HepG2 (cell line): ENCODE measurements around the gene CLCN2. TPM values are rescaled to one million over a fixed set of nuclear protein-coding genes. Genes with fewer than 3 reads are reported as not detected.

Experiments
- ATAC-seq: fragments of 200-7000 bp; cut with Tn5 transposase; 3 replicates; pipeline ENCODE4 v1.9.1; 2020; ENCODE audit warnings: mild to moderate bottlenecking, moderate library complexity
- BruUV-seq: library from RNA; stranded (reverse); fragments of 400-500 nt; replicated peaks from 2 replicates; lab custom pipeline; 2021; lab: Mats Ljungman, UMichigan
- CTCF ChIA-PET: fragments of 300-600 bp; formaldehyde crosslinking; extraction: SDS; loops from one replicate; lab custom pipeline; 2021; ENCODE audit warnings: low total read pairs, inconsistent platforms, low intra/inter-chr PET ratio; lab: Yijun Ruan, JAX
- POLR2A ChIA-PET: fragments of 350-600 bp; sonication (Branson Sonifier 250); formaldehyde crosslinking; loops from one replicate; lab custom pipeline; 2020; ENCODE audit warnings: antibody characterized with exemption, inconsistent platforms; lab: Yijun Ruan, JAX
- DNase-seq: peaks from one replicate; pipeline ENCODE4 v3.0.0-alpha.2; 2015; ENCODE audit warnings: low spot score
- FAIRE-seq: peaks from 3 replicates; lab custom pipeline; 2011; peaks lifted over from hg19 to GRCh38; lab: Jason Lieb, UNC
- H2AFZ ChIP-seq: one replicate; pipeline ENCODE4 v1.6.1; 2011; ENCODE audit warnings: low read length, inconsistent platforms
- H3K27ac ChIP-seq: fragments of 300-600 bp; 3 replicates; pipeline ENCODE4 v1.8.0; 2011; ENCODE audit warnings: mixed run types, mild to moderate bottlenecking, mixed read lengths, low read length, inconsistent platforms; ENCODE audit not compliant: insufficient read depth; ENCODE audit errors: extremely low read length
- H3K27me3 ChIP-seq, 2 experiments: fragments of 200-600 bp in 1 of 2; 2 replicates in 1 of 2; 3 replicates in 1 of 2; pipeline versions ENCODE4 v1.6.0 to v1.8.0; 2011; ENCODE audit warnings: low read length in 2 of 2, mild to moderate bottlenecking in 2 of 2, moderate library complexity in 2 of 2, inconsistent platforms in 1 of 2; ENCODE audit not compliant: insufficient read depth in 2 of 2, control insufficient read depth in 1 of 2
- H3K36me3 ChIP-seq, 2 experiments: fragments of 200-600 bp in 1 of 2; replicated peaks in 1 of 2; 2 replicates in 1 of 2; 3 replicates in 1 of 2; pipeline versions ENCODE4 v1.5.1 to v1.8.0; 2011; ENCODE audit warnings: low read length in 2 of 2, inconsistent platforms in 1 of 2; ENCODE audit not compliant: insufficient read depth in 2 of 2, control insufficient read depth in 1 of 2
- H3K4me1 ChIP-seq: 2 replicates; pipeline ENCODE4 v1.5.1; 2012; ENCODE audit warnings: low read length, inconsistent platforms; ENCODE audit not compliant: insufficient read depth
- H3K4me2 ChIP-seq: 2 replicates; pipeline ENCODE4 v1.6.0; 2011; ENCODE audit warnings: low read depth, low read length, inconsistent platforms
- H3K4me3 ChIP-seq, 3 experiments: fragments of 200-600 bp in 1 of 3; sonication (generic), shearing (Covaris generic) in 1 of 3; replicated peaks in 1 of 3; 2 replicates each; pipeline ENCODE4 v1.5.1; 2011 to 2016; ENCODE audit warnings: low read length in 3 of 3, inconsistent platforms in 2 of 3, low read depth in 2 of 3, mild to moderate bottlenecking in 2 of 3, control low read depth in 1 of 3, mixed read lengths in 1 of 3; ENCODE audit not compliant: insufficient read depth in 1 of 3
- H3K79me2 ChIP-seq: one replicate; pipeline ENCODE4 v1.6.1; 2011; ENCODE audit warnings: low read length, inconsistent platforms; ENCODE audit not compliant: insufficient read depth
- H3K9ac ChIP-seq: 2 replicates; pipeline ENCODE4 v1.6.0; 2011; ENCODE audit warnings: mild to moderate bottlenecking, low read depth, low read length, inconsistent platforms; ENCODE audit not compliant: insufficient read depth
- H3K9me3 ChIP-seq: 2 replicates; pipeline ENCODE4 v1.5.1; 2012; ENCODE audit warnings: mild to moderate bottlenecking, low read length
- H4K20me1 ChIP-seq: 2 replicates; pipeline ENCODE4 v1.6.0; 2011; ENCODE audit warnings: inconsistent platforms, mild to moderate bottlenecking, low read length, moderate library complexity; ENCODE audit not compliant: insufficient read depth
- ARHGAP35 ChIP-seq: sonication (generic); formaldehyde crosslinking; IDR thresholded peaks from 2 replicates; pipeline ENCODE4 v1.9.0; 2022; ENCODE audit warnings: mild to moderate bottlenecking, inconsistent platforms, moderate library complexity, missing genetic modification reagents, borderline replicate concordance
- ARNT ChIP-seq: fragments of 450-650 bp; IDR thresholded peaks from 2 replicates; pipeline ENCODE4 v1.6.1; 2017
- KAT2B ChIP-seq: fragments of 150-350 bp; IDR thresholded peaks from 2 replicates; pipeline ENCODE4 v1.6.1; 2014; ENCODE audit warnings: low read depth, low read length, borderline replicate concordance
- KDM3A ChIP-seq: IDR thresholded peaks from 2 replicates; pipeline ENCODE4 v1.6.1; 2018; ENCODE audit warnings: low read depth, missing compliant biosample characterization
- NCOA1 ChIP-seq: sonication (generic); formaldehyde crosslinking; IDR thresholded peaks from 2 replicates; pipeline ENCODE4 v1.9.0; 2021; ENCODE audit warnings: missing genetic modification reagents
- NR2F2 ChIP-seq: IDR thresholded peaks from 2 replicates; pipeline ENCODE4 v1.6.1; 2012; ENCODE audit warnings: low read depth, inconsistent platforms, borderline replicate concordance
- PLRG1 ChIP-seq: fragments of 450-650 bp; conservative IDR thresholded peaks from 2 replicates; pipeline ENCODE4 v1.6.1; 2016
- RXRA ChIP-seq: sonication (generic); formaldehyde crosslinking; IDR thresholded peaks from 2 replicates; pipeline ENCODE4 v1.5.1; 2020; ENCODE audit warnings: missing genetic modification reagents
- SATB2 ChIP-seq: sonication (generic); formaldehyde crosslinking; IDR thresholded peaks from 2 replicates; pipeline ENCODE4 v1.5.0; 2020; ENCODE audit warnings: missing genetic modification reagents
- SMAD9 ChIP-seq: sonication (generic); formaldehyde crosslinking; IDR thresholded peaks from 2 replicates; pipeline ENCODE4 v1.5.1; 2020; ENCODE audit warnings: mild to moderate bottlenecking, missing genetic modification reagents
- SRSF1 ChIP-seq: fragments of 200-400 bp; formaldehyde crosslinking; optimal IDR thresholded peaks from 2 replicates; pipeline ENCODE3; 2017; ENCODE audit warnings: mild to moderate bottlenecking, low read depth, low read length, moderate library complexity
- TAF15 ChIP-seq: fragments of 200-400 bp; formaldehyde crosslinking; IDR thresholded peaks from one replicate; pipeline ENCODE4 v1.6.1; 2018; ENCODE audit warnings: mild to moderate bottlenecking, low read depth, low read length; ENCODE audit not compliant: poor library complexity, severe bottlenecking
- THAP11 ChIP-seq: IDR thresholded peaks from 2 replicates; pipeline ENCODE4 v1.6.1; 2016; ENCODE audit warnings: missing biosample characterization, missing genetic modification reagents
- YEATS4 ChIP-seq: sonication (generic); formaldehyde crosslinking; IDR thresholded peaks from 2 replicates; pipeline ENCODE4 v1.4.0; 2020; ENCODE audit warnings: missing genetic modification reagents, borderline replicate concordance
- ZNF451 ChIP-seq: sonication (generic); formaldehyde crosslinking; IDR thresholded peaks from 2 replicates; pipeline ENCODE4 v1.5.0; 2020; ENCODE audit warnings: mild to moderate bottlenecking, missing genetic modification reagents
- WGBS: methylation state at CpG from one replicate; pipeline ENCODE4 v1.1.6; 2017; ENCODE audit warnings: low lambda C conversion rate; 5-methylcytosine and 5-hydroxymethylcytosine counted together
- in situ Hi-C: cut with HindIII; loops from 2 replicates; pipeline ENCODE4 v1.10.0; 2017; ENCODE audit warnings: low pct_unique_long_range_greater_than_20kb; ENCODE audit not compliant: extremely low pct_ligation_motif_present
- intact Hi-C: fragments of 100-400 bp; cut with micrococcal nuclease; formaldehyde crosslinking; loops from one replicate; pipeline ENCODE4 v1.10.0; 2022; ENCODE audit not compliant: unreplicated experiment
- polyA plus RNA-seq, 8 experiments: library from polyadenylated mRNA; depleted of rRNA in 3 of 8; stranded (reverse) in 7 of 8; unstranded in 1 of 8; fragments of >200 nt; fragmentation: Illumina TruSeq in 4 of 8; extraction: Trizol in 4 of 8; gene quantifications; 2 replicates each; pipeline versions ENCODE4 v1.2.1 to v1.2.3, GENCODE V29; 2011 to 2016; ENCODE audit warnings: low read depth in 4 of 8, missing spikeins in 1 of 8, mixed read lengths in 1 of 8; ENCODE audit not compliant: insufficient read depth in 1 of 8
- total RNA-seq, 5 experiments: library from RNA; depleted of rRNA; stranded (reverse); fragments of >200 nt; fragmentation: Illumina TruSeq; extraction: Trizol; gene quantifications; 2 replicates each; pipeline ENCODE4 v1.2.3, GENCODE V29; 2016; ENCODE audit warnings: low read depth in 1 of 5
- TF ChIP-seq, protein P1 (sequence below): IDR thresholded peaks from 2 replicates; pipeline ENCODE4 v1.6.1; 2012; ENCODE audit warnings: low read depth, low read length, improper control_type of control experiment
- TF ChIP-seq, protein P2 (sequence below): sonication (generic); formaldehyde crosslinking; IDR thresholded peaks from 2 replicates; pipeline ENCODE4 v1.5.0; 2020; ENCODE audit warnings: missing genetic modification reagents
- TF ChIP-seq, protein P3 (sequence below): sonication (generic); formaldehyde crosslinking; IDR thresholded peaks from 2 replicates; pipeline ENCODE4 v1.9.0; 2021; ENCODE audit warnings: missing genetic modification reagents, borderline replicate concordance
- TF ChIP-seq, protein P4 (sequence below): fragments of 450-650 bp; IDR thresholded peaks from 2 replicates; pipeline ENCODE4 v1.6.1; 2017; ENCODE audit warnings: mild to moderate bottlenecking

Gene CLCN2
- total and polyA plus RNA-seq, 2 of the 13 experiments (the other 11 are each of a cell fraction or from before 2014, with no cell fraction given) = 11.4 to 13.5 TPM

DNA sequence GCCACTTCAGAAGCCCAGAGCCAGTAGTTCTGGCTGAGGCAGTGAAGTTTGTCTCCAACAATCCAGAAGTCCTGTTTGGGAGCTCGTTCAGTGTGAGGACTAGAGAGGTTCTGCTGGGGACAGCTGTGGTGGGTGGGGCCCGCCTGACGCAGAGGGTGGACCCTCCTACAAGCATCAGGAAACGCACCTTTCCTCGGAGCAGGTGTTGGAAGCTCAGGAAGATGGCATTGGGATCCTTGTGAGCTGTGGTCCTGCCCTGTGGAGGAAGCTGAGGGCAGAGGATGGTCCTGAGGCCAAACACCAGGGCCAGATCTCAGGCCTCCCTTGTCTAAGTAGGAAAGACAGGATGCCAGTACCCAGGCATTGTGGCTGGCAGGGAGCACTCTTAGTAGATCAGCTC, 11.5 kb upstream of the CLCN2 start:
- ChIA-PET CTCF (interaction anchor here (2.3 kb wide), 1 partner anchor 171 kb away, joined by 12 read pairs; no protein-coding TSS in a partner anchor), POLR2A (interaction anchor here (2.5 to 3.5 kb wide), 2 partner anchors 11 to 44 kb away, joined by 7 to 18 read pairs; partner anchors contain the start of genes CLCN2 and POLR2H)
- BruUV-seq = no TSS peak
- Histone ChIP-seq H3K9me3 (no peaks in the 10 kb centered on the region), H3K27ac (no peak overlapping the region), H3K4me1 (peaks cover 29% of the 10 kb centered on the region), H2AFZ (no peak overlapping the region), H3K27me3 (no peaks in the 10 kb centered on the region; a peak in 1 of 5 replicates), H3K4me2 (no peak overlapping the region), H3K4me3 (no peak overlapping the region), H3K36me3 (peaks cover 14 to 46% of the 10 kb centered on the region in 2 experiments), H3K9ac (no peak overlapping the region), H3K79me2 (peaks cover 12% of the 10 kb centered on the region), H4K20me1 (peaks cover 15% of the 10 kb centered on the region)
- DNase-seq = no peak
- TF ChIP-seq SATB2 (CRISPR knock-in tag) (no peak), KDM3A (CRISPR knock-in tag) (no peak), RXRA (CRISPR knock-in tag) (no peak), SRSF1 (no peak), KAT2B (no peak), ARNT (no peak), PLRG1 (no peak), NCOA1 (CRISPR knock-in tag) (no peak), SMAD9 (CRISPR knock-in tag) (no peak), NR2F2 (no peak), TAF15 (no peak), ARHGAP35 (no peak), ZNF451 (CRISPR knock-in tag) (no peak), THAP11 (CRISPR knock-in tag) (no peak), YEATS4 (no peak)
- TF ChIP-seq, protein P1, sequence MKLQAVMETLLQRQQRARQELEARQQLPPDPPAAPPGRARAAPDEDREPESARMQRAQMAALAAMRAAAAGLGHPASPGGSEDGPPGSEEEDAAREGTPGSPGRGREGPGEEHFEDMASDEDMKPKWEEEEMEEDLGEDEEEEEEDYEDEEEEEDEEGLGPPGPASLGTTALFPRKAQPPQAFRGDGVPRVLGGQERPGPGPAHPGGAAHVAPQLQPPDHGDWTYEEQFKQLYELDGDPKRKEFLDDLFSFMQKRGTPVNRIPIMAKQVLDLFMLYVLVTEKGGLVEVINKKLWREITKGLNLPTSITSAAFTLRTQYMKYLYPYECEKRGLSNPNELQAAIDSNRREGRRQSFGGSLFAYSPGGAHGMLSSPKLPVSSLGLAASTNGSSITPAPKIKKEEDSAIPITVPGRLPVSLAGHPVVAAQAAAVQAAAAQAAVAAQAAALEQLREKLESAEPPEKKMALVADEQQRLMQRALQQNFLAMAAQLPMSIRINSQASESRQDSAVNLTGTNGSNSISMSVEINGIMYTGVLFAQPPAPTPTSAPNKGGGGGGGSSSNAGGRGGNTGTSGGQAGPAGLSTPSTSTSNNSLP = no peak
- TF ChIP-seq, protein P2, sequence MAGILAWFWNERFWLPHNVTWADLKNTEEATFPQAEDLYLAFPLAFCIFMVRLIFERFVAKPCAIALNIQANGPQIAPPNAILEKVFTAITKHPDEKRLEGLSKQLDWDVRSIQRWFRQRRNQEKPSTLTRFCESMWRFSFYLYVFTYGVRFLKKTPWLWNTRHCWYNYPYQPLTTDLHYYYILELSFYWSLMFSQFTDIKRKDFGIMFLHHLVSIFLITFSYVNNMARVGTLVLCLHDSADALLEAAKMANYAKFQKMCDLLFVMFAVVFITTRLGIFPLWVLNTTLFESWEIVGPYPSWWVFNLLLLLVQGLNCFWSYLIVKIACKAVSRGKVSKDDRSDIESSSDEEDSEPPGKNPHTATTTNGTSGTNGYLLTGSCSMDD = no peak
- TF ChIP-seq, protein P3, sequence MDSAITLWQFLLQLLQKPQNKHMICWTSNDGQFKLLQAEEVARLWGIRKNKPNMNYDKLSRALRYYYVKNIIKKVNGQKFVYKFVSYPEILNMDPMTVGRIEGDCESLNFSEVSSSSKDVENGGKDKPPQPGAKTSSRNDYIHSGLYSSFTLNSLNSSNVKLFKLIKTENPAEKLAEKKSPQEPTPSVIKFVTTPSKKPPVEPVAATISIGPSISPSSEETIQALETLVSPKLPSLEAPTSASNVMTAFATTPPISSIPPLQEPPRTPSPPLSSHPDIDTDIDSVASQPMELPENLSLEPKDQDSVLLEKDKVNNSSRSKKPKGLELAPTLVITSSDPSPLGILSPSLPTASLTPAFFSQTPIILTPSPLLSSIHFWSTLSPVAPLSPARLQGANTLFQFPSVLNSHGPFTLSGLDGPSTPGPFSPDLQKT = no peak
- TF ChIP-seq, protein P4, sequence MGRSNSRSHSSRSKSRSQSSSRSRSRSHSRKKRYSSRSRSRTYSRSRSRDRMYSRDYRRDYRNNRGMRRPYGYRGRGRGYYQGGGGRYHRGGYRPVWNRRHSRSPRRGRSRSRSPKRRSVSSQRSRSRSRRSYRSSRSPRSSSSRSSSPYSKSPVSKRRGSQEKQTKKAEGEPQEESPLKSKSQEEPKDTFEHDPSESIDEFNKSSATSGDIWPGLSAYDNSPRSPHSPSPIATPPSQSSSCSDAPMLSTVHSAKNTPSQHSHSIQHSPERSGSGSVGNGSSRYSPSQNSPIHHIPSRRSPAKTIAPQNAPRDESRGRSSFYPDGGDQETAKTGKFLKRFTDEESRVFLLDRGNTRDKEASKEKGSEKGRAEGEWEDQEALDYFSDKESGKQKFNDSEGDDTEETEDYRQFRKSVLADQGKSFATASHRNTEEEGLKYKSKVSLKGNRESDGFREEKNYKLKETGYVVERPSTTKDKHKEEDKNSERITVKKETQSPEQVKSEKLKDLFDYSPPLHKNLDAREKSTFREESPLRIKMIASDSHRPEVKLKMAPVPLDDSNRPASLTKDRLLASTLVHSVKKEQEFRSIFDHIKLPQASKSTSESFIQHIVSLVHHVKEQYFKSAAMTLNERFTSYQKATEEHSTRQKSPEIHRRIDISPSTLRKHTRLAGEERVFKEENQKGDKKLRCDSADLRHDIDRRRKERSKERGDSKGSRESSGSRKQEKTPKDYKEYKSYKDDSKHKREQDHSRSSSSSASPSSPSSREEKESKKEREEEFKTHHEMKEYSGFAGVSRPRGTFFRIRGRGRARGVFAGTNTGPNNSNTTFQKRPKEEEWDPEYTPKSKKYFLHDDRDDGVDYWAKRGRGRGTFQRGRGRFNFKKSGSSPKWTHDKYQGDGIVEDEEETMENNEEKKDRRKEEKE = no peak
- intact Hi-C loops (loop anchor here (5.0 kb wide), 1 partner anchor 1206 kb away; no protein-coding TSS in a partner anchor), in situ Hi-C loops (loop anchor here (10.0 kb wide), 2 partner anchors 92 to 142 kb away; no protein-coding TSS in a partner anchor)
- no peak for ATAC-seq
- FAIRE-seq = no peak
- 91% methylated on average over 5 of the region's 5 CpGs for WGBS
